NCI-H1417 (cell line): ENCODE data around the gene PHACTR3.

ENCODE experiments used
- DNase-seq, 3 experiments: peaks; one replicate each; lab custom pipeline; 2025; lab: John Stamatoyannopoulos, UW

The PHACTR3 gene

DNA sequence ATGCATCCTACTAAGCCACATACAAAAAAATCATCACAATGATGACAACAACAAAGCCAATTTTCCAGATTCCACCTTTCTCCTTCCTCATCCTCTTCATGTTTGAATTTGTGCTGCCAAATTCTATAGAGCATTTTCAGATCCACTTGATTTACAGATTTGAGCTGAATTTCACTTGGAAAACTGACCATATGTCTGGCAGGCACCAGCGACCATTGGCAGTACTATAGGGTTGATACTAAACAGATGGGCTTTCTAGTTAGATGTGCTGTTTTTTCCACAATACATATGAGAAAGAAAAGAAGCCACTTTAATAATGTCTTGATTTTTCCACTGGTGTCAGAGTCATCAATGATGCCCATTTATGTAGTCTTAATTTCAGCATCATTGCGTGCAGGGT is 127.0 kb downstream of the PHACTR3 start:
- DNase-seq, result no peak

- DNase-seq, result no peak
Measured at GRCh38 chr20:59733351-59733750, 129.0 kb downstream of the PHACTR3 start.

GRCh38 chr20:59735486-59735885 is 131.1 kb downstream of the PHACTR3 start:
- no peak for DNase-seq

GRCh38 chr20:59735917-59736316 is 131.6 kb downstream of the PHACTR3 start:
- peak in 2 of 3 experiments; percentile 93 to 98 for DNase-seq

DNA sequence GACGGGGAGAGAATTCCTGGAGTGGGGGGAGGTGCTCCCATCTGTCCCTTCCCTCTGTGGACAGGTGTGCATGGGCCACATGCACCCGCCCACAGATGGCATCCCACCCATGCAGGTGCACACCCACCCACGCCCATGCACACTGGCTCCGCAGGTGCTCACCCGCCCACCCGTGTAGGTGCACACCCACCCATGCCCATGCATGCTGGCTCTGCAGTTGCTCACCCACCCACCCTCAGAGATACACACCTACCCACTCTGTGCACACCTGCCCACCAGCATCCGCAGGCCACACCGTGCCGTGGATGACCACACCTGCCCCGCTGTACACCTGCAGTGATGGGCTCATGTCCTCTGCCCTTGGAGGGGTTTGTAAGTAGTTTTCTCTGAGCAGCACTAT is 132.0 kb downstream of the PHACTR3 start:
- no peak for DNase-seq

DNA sequence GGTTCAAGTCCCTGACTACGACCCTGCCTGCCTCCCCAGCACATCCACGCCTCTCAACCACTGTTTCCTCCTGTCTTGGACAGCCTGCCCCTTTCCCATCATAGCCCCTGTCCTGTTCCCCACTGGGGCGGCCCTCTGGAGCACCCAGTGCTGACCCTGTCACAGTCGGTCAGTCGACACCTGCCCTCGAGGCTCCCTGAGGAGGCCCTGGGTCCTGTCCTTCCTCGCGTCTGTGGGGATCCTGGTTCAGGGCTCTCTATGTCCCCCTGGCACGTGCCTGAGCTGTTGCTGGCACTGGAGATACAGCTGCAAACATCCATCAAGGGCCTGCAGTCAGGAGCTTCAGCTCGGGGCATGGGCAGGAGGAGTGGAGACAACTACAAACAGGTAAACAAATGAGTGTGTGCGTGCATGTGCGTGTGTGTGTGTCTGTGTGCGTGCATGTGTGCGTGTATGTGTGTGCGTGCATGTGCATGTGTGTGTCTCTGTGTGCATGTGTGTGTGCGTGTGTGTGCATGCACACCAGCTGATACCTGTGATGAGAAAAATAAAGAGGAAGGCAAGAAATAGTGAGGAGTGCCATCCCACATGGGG is 132.8 kb downstream of the PHACTR3 start:
- no peak for DNase-seq

GRCh38 chr20:59737816-59738215 is 133.5 kb downstream of the PHACTR3 start:
- no peak for DNase-seq

GRCh38 chr20:59738851-59739250 is 134.5 kb downstream of the PHACTR3 start:
- DNase-seq, result no peak

DNA sequence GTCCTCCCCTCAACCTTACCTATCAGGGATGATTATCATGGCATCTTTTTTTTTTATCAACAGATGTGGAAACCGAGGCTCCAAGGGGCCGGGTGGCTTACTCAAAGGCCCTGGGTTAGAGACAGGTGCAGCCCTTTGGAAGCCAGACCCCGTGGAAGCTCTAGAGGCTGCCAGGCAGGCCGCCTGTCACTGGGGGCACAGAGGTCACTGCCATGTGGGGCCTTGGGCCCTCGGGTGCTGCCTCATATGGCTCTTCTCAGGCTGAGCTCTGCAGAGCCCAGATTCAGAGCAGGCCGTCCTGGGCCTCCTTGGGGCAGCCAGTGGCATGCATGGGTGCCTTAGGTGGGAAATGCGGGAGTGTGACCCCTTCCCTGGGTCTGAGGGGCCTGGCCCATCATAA is 136.3 kb downstream of the PHACTR3 start:
- no peak for DNase-seq

GRCh38 chr20:59741073-59741472 is 136.7 kb downstream of the PHACTR3 start:
- no peak for DNase-seq

DNA sequence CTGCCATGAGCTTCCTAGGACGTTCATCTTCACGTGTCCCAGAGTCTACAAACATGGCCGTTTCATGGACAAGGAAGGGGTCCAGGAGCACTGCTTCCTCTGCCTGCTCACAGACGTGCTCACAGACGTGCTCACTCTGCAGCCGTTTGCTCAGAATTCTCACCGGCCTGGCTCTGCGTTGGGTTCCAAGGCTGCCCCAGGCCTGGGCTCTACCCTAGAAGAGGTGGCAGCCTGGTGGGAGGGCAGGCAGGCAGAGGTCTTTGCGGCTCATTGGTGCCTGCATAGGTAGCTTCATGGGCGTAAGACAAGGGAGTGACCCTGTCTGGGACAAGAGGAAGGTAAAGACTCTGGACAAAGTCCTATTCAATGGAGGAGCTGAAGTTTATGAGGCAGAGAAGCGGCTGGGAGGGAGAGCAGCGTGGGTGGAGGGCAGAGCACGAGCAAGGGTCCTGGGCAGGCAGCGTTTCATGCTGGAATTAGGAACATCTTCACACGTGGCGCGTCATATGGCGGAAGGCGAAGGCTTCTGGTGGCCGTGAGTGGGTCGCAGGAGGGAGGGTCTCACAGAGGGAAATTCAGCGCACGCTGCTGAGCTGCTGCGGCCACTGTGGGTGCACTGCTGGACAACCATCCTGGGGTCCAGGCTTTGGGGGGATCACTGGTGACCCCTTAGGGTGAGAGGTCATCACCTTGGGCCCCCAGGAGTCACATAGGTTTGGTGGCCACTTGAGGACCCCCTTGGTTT is 138.2 kb downstream of the PHACTR3 start:
- no peak for DNase-seq

DNA sequence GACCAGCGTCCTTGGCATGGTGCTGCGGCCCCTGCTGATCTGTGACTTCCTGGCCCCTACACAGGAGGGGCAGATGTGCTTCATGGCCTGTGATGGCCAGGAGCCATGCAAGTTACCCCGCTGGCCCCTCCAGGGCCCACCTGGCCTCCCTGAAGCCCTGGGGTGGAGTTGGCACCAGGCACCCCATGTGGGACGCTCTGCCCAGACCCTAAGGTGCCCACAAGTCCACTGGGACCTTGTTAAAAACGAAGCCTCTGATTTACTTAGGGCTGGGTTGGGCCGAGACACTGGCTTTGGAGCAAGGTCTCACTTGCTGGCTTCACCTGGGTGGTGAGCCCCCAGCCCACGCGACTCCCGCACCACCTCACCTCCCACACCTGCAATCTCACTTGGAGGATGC is 139.0 kb downstream of the PHACTR3 start:
- DNase-seq, result no peak

- DNase-seq, result peak in 2 of 3 experiments; percentile 23 to 43
Measured at GRCh38 chr20:59743767-59744485, 139.6 kb downstream of the PHACTR3 start.

GRCh38 chr20:59744756-59745155 is 140.4 kb downstream of the PHACTR3 start:
- no peak for DNase-seq

GRCh38 chr20:59745201-59745600 is 140.9 kb downstream of the PHACTR3 start:
- no peak for DNase-seq

GRCh38 chr20:59745716-59746115 is 141.4 kb downstream of the PHACTR3 start:
- DNase-seq, result no peak

DNA sequence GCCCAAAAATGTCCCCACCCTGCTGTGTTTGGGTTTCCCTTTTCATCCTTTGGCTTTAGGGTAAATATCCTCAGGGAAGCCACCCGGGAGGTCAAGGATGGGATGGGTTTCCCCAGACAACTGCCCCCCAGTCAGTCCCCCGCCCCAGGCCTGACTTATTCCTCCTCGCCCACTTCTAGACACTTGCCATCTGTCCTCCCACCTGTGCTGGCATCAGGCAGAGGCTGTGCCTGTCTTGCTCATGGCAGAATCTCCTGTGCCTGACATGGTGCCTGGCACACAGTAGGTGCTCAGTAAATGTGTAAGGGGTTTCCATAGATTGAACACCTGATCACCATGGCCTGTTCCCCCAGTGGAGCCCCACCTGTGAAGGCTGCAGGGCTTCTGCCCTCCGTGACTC is 141.8 kb downstream of the PHACTR3 start:
- DNase-seq, result no peak

DNA sequence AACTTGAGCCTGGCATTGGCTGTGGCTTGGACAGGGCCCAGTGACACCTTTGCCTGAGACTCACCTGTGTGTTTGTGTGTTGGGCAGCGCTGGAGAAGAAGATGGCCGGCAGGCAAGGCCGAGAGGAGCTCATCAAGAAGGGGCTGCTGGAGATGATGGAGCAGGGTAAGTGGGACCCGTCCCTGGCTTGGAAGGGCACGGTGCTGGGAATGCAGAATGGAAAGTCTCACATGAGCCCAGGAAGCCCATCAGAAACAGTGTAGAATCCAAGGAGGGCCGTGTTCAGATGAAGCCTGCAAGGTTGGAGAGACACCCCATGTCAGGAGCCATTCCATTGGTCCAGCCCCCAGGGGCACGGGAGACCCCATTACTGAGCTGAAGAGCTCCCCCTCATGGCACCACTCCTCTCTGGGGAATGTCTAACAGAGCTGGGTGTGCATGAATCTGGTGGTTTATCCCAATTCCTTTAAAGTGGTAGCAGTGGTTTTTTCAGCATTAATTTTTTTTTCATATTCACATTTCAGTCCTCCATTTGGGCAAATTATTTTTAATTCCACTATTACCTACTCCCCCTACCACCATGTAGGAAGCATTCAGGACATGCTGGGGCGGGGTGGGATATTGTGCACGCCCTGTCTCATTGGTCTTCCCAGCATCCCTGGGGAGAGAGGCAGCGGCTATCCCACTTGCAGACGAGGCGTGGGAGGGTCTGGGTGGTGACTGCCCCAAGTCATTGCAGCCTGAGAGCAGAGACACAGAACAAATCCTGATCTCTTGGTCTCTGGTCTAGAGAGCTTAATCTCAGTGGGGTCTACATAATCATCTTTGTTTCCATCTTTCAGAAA is 143.6 kb downstream of the PHACTR3 start:
- DNase-seq, result no peak

GRCh38 chr20:59748619-59749191 is 144.4 kb downstream of the PHACTR3 start:
- no peak for DNase-seq

DNA sequence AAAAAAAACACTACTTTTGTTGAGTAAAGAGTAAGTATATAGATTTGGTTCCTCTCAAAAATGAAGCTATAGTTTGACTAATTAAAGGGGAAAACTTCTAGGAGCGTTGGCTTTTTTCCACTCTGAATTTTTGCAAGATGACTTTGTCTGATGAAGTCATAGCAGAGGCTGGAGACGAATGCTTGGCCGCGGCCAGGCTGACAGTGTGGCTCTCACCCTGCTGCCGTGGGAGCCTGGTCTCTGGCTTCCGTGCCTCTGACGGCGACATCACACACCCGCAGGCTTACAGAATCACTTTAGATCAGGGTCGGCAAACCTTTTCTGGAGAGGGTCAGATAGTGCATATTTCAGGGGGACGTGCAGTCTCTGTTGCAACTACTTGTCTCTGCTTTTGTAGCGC is 145.0 kb downstream of the PHACTR3 start:
- no peak for DNase-seq

DNA sequence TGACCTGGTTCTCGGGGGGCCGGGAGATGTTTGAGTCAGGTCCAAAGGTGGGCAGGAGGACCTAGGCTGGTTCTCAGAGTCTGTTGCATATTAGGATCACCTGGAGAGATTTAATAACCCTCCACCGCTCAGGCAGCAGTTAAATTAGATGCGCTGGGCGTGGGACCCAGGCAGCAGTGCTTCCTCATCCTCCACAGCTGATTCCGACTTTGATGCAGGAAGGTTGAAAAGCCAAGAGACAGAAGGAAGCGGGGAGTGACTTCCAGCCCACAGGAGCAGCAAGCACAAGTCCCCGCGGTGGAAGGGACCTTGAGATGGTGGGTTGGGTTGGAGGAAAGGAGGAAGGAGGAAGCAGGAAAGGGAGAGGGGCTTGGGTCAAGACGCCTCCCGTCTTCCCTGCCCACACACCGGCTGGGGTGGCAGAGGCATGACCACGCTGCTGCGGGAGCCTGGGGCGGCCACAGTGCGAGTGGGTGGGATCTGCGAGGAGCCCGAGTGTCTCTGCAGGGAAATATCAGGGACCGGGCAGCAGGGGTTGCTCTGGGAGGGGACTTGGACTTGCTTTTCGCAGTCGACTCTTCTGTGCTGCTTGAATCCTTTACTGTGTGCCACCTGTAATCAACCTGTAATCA is 146.0 kb downstream of the PHACTR3 start:
- DNase-seq, result no peak
